Erythroblast (primary cell): ENCODE results near the gene TPPP.
"Not testable (repeated sequence)": the region's sequence is repeated elsewhere in the genome, so short reads cannot be mapped to it uniquely, and the experiment has no call there.

ENCODE experiments used
- GATA1 ChIP-seq: IDR thresholded peaks from 2 replicates; pipeline ENCODE4 v1.6.1; 2011; ENCODE audit warnings: low read depth, mild to moderate bottlenecking, control low read depth, low read length, moderate library complexity
- POLR2A ChIP-seq: IDR thresholded peaks from 2 replicates; pipeline ENCODE4 v1.6.1; 2011; ENCODE audit warnings: mild to moderate bottlenecking, low read length

- TF ChIP-seq POLR2A, GATA1: not testable (repeated sequence)
Observed at GRCh38 chr5:732754-733454, 39.8 kb upstream of the TPPP start.
